OCI-LY7 (cell line): ENCODE data around the gene SEC22A. TPM values are rescaled to one million over a fixed set of nuclear protein-coding genes. Genes with fewer than 3 reads are reported as not detected.

Experiments
- BruUV-seq: library from RNA; stranded (reverse); fragments of 400-500 nt; replicated peaks from 2 replicates; lab custom pipeline; 2021; lab: Mats Ljungman, UMichigan
- CTCF ChIA-PET: fragments of 300-600 bp; sonication (Branson Sonifier 250); formaldehyde crosslinking; loops from one replicate; lab custom pipeline; 2022; ENCODE audit warnings: antibody characterized with exemption; ENCODE audit not compliant: unreplicated experiment; lab: Charles Lee
- POLR2A ChIA-PET: fragments of 300-600 bp; sonication (Branson Sonifier 250); formaldehyde crosslinking; loops from one replicate; lab custom pipeline; 2022; ENCODE audit warnings: antibody characterized with exemption; lab: Charles Lee
- DNase-seq: peaks from one replicate; pipeline ENCODE4 v3.0.0-alpha.2; 2015; ENCODE audit warnings: low spot score
- H2AFZ ChIP-seq: fragments of 200-600 bp; sonication (generic), shearing (Covaris generic); 2 replicates; pipeline ENCODE4 v1.6.1; 2014; ENCODE audit warnings: mild to moderate bottlenecking, antibody characterized with exemption, low read length, moderate library complexity
- H3K27ac ChIP-seq: fragments of 200-600 bp; sonication (generic); 2 replicates; pipeline ENCODE4 v1.5.1; 2014; ENCODE audit warnings: mixed run types, low read depth, mild to moderate bottlenecking, moderate library complexity, low read length, inconsistent platforms; ENCODE audit not compliant: poor library complexity, severe bottlenecking
- H3K36me3 ChIP-seq: fragments of 200-600 bp; sonication (generic); 2 replicates; pipeline ENCODE4 v1.6.1; 2014; ENCODE audit warnings: mild to moderate bottlenecking, antibody characterized with exemption, low read length, moderate library complexity, mixed read lengths; ENCODE audit not compliant: insufficient read depth
- H3K4me1 ChIP-seq: fragments of 200-600 bp; sonication (generic); 2 replicates; pipeline ENCODE4 v1.5.1; 2014; ENCODE audit warnings: mild to moderate bottlenecking, low read length; ENCODE audit not compliant: insufficient read depth, poor library complexity, severe bottlenecking
- H3K4me2 ChIP-seq: fragments of 200-600 bp; sonication (generic); 2 replicates; pipeline ENCODE4 v1.6.1; 2014; ENCODE audit warnings: mild to moderate bottlenecking, low read length
- H3K4me3 ChIP-seq: fragments of 200-600 bp; sonication (generic); 2 replicates; pipeline ENCODE4 v1.5.1; 2014; ENCODE audit warnings: mild to moderate bottlenecking, low read depth, low read length; ENCODE audit not compliant: poor library complexity, severe bottlenecking
- H3K79me2 ChIP-seq: fragments of 200-600 bp; sonication (generic); 2 replicates; pipeline ENCODE4 v1.6.1; 2016; ENCODE audit warnings: low read depth, mild to moderate bottlenecking, low read length, moderate library complexity, mixed read lengths; ENCODE audit not compliant: insufficient read depth
- H3K9me2 ChIP-seq: fragments of 200-600 bp; sonication (generic); 2 replicates; pipeline ENCODE4 v1.6.1; 2016; ENCODE audit warnings: mild to moderate bottlenecking, low read length, mixed read lengths; ENCODE audit not compliant: insufficient read depth
- H3K9me3 ChIP-seq: fragments of 200-600 bp; sonication (generic); 2 replicates; pipeline ENCODE4 v1.6.1; 2014; ENCODE audit warnings: mild to moderate bottlenecking, mixed run types, low read length, mixed read lengths
- H4K20me1 ChIP-seq: fragments of 200-600 bp; sonication (generic); 2 replicates; pipeline ENCODE4 v1.6.1; 2014; ENCODE audit warnings: mild to moderate bottlenecking, antibody characterized with exemption, low read length, moderate library complexity, mixed read lengths; ENCODE audit not compliant: insufficient read depth
- EZH2phosphoT487 ChIP-seq: fragments of 200-600 bp; sonication (generic); IDR thresholded peaks from 2 replicates; pipeline ENCODE4 v1.6.1; 2018; ENCODE audit warnings: low read depth, borderline replicate concordance, mild to moderate bottlenecking, mixed run types, antibody characterized with exemption, low read length, moderate library complexity, mixed read lengths
- intact Hi-C: fragments of 100-400 bp; cut with micrococcal nuclease; formaldehyde crosslinking; loops from one replicate; pipeline ENCODE4 v1.10.0; 2022; ENCODE audit not compliant: unreplicated experiment
- total RNA-seq, 2 experiments: library from RNA; depleted of rRNA in 1 of 2; stranded (reverse); fragments of >200 nt in 1 of 2; shearing (Covaris generic) in 1 of 2; gene quantifications; 2 replicates each; pipeline ENCODE4 v1.2.3, GENCODE V29; 2014 to 2022
- TF ChIP-seq, protein P1 (sequence below): fragments of 200-600 bp; sonication (generic); conservative IDR thresholded peaks from 2 replicates; pipeline ENCODE4 v1.5.1; 2014; ENCODE audit warnings: mild to moderate bottlenecking, antibody characterized with exemption, low read length, moderate library complexity, mixed read lengths

SEC22A gene
- total RNA-seq, 2 experiments from 2014 or later: 22.0 to 24.5 TPM

DNA sequence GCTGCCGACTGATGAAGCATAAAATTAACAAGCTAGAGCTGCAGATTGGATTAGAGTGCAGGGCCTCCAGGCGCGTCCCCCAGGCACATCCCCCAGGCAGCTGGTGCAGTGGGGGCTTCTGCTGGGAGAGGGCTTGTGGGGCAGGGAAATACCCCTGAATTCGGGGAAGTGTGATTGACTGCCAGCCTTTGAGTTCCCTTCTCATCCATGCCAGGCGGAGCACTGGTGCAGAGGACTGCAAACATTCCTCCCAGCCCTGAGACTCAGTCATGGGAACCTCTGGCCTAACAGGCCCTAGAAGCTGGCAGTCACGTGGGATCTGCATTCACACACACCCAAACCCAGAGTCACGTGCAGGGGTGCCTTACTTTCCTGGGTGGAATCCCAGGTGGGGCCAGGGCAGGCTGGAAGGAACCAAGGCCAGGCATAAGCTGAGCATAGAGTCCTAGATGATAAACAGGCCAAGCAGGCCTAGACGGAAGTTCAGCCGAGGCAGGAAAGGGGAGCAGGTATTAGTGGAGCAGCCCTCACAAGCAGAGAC lies 46.2 kb upstream of the SEC22A start:
- CTCF ChIA-PET: no interaction called here
- Histone ChIP-seq H3K4me1 (peaks cover 22% of the 10 kb centered on the region), H3K79me2 (no peaks in the 10 kb centered on the region), H3K4me3 (no peak overlapping the region), H3K36me3 (peaks cover 9% of the 10 kb centered on the region; the same call in 1 of the 2 replicates), H3K9me3 (no peaks in the 10 kb centered on the region), H3K27ac (no peak overlapping the region), H3K9me2 (no peaks in the 10 kb centered on the region), H3K4me2 (no peak overlapping the region), H2AFZ (no peak overlapping the region), H4K20me1 (no peaks in the 10 kb centered on the region)
- no TSS peak for BruUV-seq
- TF ChIP-seq EZH2phosphoT487: no peak
- TF ChIP-seq, protein P1, sequence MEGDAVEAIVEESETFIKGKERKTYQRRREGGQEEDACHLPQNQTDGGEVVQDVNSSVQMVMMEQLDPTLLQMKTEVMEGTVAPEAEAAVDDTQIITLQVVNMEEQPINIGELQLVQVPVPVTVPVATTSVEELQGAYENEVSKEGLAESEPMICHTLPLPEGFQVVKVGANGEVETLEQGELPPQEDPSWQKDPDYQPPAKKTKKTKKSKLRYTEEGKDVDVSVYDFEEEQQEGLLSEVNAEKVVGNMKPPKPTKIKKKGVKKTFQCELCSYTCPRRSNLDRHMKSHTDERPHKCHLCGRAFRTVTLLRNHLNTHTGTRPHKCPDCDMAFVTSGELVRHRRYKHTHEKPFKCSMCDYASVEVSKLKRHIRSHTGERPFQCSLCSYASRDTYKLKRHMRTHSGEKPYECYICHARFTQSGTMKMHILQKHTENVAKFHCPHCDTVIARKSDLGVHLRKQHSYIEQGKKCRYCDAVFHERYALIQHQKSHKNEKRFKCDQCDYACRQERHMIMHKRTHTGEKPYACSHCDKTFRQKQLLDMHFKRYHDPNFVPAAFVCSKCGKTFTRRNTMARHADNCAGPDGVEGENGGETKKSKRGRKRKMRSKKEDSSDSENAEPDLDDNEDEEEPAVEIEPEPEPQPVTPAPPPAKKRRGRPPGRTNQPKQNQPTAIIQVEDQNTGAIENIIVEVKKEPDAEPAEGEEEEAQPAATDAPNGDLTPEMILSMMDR: no peak
- POLR2A ChIA-PET: no interaction called here
- intact Hi-C loops: no loop called here
- no peak for DNase-seq

DNA sequence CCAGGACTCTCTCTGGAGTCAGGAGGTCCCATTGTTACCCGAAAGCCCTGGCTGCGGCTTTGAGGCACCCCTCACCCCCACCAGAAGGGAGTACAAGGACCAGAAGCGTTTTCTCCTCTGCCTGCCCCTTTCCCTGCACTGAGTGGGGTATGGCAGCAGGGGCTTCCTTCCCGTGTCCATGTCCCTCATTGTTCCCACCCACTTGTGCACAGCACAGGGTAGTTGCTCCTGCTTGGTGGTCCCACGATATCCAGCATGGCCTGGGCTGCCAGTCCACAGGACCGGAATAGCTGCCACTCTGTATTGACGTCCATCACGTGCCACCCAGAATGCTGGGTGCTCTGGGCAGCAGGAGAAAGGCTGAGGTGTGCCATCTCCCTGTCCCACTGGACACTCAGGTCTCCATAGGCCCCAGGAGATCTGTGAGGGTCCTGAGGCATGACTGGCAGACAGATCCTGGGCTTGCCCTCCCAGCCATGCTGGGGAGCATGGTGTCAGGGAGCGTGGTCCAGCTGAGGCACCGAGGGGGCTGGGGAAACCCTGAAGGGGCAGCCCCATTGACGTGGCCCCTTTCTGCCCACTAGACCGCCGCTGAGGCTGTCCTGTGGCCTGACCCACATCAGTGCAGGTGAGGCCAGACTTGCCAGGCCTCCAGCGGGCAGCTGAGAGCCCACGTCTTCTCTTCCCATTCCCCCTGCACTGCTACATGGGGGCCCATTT lies 45.3 kb upstream of the SEC22A start:
- H4K20me1 ChIP-seq: no peaks in the 10 kb centered on the region
- no peak overlapping the region for H3K27ac ChIP-seq
- H3K9me2 ChIP-seq: no peaks in the 10 kb centered on the region
- no peak for DNase-seq
- no peaks in the 10 kb centered on the region for H3K9me3 ChIP-seq
- H3K79me2 ChIP-seq: no peaks in the 10 kb centered on the region
- peaks cover 22% of the 10 kb centered on the region for H3K4me1 ChIP-seq
- intact Hi-C loops: no loop called here
- no TSS peak for BruUV-seq
- TF ChIP-seq, protein P1: no peak
- TF ChIP-seq EZH2phosphoT487: no peak
- H2AFZ ChIP-seq: no peak overlapping the region
- H3K4me2 ChIP-seq: no peak overlapping the region
- ChIA-PET CTCF (no interaction called here), POLR2A (no interaction called here)
- H3K36me3 ChIP-seq: no peaks in the 10 kb centered on the region
- H3K4me3 ChIP-seq: no peak overlapping the region

DNA sequence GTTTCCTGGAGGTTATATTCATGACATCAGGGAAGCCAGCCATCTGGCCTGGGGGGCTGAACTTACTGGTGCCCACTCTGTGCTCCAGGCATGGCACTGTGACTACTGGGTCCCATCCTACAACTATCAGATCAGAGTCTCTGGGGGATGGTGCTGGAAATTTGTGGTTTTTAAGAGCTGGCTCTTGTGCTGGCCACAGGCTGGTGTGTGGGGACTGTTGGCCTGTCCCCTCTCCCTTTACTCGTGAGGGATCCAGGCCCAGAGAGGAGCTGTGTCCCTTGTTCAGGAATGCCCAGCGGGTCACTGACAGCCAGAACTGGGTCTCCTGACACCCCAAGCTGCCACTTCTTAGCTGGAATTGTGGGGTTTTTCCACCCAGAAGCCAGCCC lies 44.5 kb upstream of the SEC22A start:
- H3K9me2 ChIP-seq: no peaks in the 10 kb centered on the region
- BruUV-seq: no TSS peak
- no peak overlapping the region for H3K4me2 ChIP-seq
- TF ChIP-seq, protein P1: no peak
- no peak for TF ChIP-seq EZH2phosphoT487
- no peak for DNase-seq
- ChIA-PET CTCF (no interaction called here), POLR2A (no interaction called here)
- H3K4me1 ChIP-seq: peaks cover 19% of the 10 kb centered on the region
- no peak overlapping the region for H2AFZ ChIP-seq
- H4K20me1 ChIP-seq: no peaks in the 10 kb centered on the region
- no peak overlapping the region for H3K4me3 ChIP-seq
- no peaks in the 10 kb centered on the region for H3K36me3 ChIP-seq
- no peaks in the 10 kb centered on the region for H3K79me2 ChIP-seq
- no peak overlapping the region for H3K27ac ChIP-seq
- intact Hi-C loops: no loop called here
- no peaks in the 10 kb centered on the region for H3K9me3 ChIP-seq
